Measurements from ENCODE around the gene MRPL53.
"Not testable (repeated sequence)": the region's sequence is repeated elsewhere in the genome, so short reads cannot be mapped to it uniquely, and the experiment has no call there.

MRPL53 gene

DNA sequence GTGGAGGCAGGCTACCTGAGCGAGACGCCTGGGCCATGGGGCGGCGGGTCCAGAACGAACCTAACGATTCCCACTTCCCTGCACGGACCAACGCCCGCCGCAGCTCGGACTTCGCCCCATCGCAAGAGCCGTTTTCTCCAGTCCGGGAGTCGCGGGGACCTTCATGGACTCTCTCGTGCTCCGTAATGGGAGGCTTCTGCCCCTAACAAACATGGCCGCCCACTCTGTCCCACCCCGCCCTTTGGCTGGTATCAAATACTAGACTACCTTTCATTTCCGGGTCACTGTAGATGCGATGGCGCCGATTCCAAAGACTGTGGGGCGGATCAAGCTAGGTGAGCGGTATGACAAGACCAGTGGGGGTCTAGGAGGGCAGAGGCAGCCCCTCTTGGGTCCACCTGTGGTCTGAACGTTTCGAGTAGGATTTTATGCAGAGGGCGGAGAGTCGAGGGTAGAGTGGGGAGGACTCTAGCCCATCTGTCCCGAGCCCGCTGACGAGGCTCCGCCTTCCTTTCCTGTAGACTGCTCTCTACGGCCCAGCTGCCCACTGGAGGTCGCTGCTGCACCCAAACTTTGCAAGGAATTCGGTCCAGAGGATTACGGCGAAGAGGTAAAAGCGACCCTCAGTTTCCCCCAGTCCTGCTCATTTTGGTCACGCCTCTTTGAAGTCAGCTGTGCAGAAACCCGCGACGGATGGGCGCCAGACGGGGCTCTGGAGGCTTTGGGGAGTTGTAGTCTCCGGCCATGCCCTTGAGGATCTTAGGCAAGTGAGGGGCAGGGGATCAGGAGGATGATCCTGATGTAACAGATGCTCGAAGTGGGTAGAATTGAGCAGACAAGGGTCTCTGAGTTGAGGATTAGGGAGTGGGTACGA is 10.6 kb upstream of the MRPL53 start, which contains the start of the genes CCDC142 and TTC31:
CCDC142 (minus strand) TSS at position 198 of the 874 bp plus-strand sequence; CDS start at position 37, 161 bp downstream.
TTC31 (plus strand) TSS at position 281 of the 874 bp plus-strand sequence; CDS start at position 296, 15 bp downstream.
- peak; percentile 84 to 91 for DNase-seq (ENCODE audit: low read depth in 2 of 2)

DNA sequence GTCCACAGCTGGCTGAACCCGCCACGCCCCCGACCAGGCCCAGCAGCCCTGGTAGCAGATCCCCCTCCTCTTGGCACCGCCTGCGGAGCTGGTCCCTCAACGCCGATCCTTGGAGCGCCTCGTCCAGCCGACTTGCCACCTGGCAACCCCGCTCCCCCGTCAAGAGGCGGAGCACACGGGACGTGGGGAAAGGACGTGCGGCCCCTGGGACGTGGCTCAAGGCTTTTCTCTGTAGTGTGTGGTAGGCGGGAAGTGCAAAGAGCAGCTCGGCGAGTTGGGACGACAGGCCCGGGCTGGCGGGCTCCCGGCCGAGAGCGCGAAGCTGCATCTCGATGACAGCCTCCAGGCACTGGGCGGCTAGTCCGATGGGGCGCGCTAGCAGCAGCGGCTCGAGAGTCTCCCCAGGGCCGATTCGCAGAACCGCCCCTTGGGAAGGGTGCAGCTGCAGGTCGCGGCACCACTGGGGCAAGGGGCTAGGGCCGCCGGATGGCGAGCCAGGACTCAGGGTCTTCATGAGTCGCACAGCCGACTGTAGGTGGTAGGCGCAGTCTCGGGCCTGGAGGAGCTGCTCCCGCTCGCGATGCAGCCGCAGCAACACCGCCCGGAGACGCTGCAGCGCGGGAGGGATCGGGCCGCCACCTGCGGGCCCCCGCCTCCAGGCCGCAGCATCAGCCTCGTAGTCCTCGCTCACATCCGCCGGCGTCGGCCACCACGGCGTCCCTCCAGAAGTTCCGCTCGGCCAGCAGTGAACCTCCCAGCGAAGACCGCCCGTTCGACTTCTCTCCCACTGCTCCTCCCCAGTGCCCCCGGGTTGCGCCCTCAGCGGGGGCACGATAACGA is 9.7 kb upstream of the MRPL53 start:
- DNase-seq (ENCODE audit: low read depth in 2 of 2) = peak; percentile 19 to 28

DNA sequence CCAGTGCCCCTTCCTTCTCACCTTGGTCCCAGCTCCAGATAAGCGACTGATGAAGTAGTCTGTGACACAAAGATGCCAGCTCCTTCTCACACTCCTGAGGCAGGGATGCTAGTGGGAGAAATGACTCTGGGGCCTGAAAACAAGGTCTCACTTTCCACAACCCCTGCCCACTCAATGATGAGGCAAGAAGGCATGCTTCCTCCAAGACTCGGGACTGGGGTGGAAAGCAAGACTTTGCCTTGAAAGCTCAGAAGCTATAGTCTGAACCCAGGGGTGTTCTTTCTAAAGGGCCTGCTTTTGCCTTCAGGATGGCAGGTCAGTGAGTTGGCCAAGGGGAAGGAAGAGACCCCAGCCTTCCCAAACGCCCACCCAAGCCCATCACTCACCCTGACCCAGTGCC is 9.0 kb upstream of the MRPL53 start:
- DNase-seq (ENCODE audit: low read depth in 2 of 2) = no peak

DNA sequence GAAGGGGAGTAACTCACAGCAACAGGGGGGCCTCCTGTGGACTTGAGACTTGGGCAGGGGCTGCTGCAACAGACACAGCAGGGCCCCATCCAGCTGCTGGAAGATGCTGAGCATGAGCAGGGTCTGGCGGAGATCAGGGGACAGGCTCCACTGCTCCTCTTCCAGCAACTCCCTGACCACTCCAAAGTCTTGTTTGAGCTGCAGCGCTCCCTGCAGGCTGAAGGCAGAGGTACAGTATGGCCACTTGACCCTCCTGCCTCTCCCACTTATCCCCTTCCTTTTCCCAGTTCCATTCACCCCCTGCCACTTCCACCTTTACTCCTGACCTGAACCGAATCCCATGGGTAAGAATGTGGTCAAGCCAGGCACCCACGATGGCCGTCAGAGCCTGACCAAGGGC is 2.4 kb upstream of the MRPL53 start:
- DNase-seq (ENCODE audit: low read depth in 2 of 2) = no peak

DNA sequence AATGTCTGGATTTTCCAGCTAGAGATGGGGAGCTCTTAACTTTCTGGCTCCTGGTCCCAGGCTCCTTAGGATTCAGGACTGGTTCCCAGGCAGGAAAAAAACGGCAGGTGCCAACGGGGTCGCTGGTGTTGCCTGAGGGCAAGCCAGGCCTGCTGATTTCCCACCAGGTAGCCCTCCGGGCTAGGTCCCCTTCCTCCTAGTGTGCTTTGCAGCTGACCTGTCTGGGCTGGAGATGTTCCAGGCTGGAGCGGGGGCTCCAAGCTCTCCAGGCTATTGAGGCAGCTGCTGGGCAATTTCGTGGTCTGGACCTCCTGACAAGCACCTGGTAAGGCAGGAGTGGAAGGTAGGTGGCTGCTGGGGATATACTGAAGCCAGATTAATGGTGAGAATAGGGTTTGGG is 2.0 kb upstream of the MRPL53 start:
- no peak for DNase-seq (ENCODE audit: low read depth in 2 of 2)

DNA sequence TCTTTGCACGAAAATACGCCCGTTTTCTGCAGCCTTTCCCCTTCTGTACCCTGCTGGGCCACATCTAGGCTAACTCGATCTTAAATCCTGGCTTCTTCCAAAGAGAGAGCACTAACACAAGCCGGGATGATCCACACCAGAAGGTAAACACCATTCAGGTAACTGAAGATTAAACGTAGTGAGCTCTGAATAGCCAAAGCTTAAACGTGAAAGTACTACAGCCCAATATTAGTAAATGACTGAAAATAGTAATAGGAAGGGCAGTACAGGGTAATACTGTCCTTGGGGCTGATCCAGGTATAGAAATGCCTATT is 422 bp upstream of the MRPL53 start:
- no peak for DNase-seq (ENCODE audit: low read depth in 2 of 2)

DNA sequence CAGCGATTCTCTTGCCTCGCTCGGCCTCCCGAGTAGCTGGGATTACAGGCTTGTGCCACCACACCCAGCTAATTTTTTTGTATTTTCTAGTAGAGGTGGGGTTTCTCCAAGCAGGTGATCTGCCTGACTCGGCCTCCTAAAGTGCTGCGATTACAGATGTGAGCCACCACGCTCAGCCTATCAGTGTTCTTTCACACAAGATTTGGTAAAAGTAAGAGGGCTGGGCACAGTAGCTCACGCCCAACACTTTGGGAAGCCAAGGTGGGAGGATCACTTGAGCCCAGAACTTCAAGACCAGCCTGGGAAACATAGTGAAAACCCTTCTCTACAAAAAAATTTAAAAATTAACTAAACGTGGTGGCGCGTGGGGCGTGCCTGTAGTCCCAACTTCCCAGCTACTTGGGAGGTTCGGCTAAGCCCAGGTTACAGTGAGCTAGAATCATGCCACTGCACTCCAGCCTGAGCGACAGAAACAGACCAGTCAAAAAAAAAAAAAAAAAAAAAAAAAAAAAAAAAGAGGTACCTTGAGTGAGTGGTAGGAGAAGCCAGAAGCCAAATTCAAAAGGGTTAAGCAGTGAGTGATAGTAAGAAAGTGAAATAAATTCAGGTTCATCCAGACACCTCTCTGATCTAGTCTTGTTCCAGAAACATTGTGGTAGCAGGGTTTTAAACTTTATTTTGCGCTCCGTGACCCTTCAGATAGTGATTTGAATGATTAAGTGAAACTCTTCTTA is 981 bp downstream of the MRPL53 start:
- no peak for DNase-seq (ENCODE audit: low read depth in 2 of 2)

DNA sequence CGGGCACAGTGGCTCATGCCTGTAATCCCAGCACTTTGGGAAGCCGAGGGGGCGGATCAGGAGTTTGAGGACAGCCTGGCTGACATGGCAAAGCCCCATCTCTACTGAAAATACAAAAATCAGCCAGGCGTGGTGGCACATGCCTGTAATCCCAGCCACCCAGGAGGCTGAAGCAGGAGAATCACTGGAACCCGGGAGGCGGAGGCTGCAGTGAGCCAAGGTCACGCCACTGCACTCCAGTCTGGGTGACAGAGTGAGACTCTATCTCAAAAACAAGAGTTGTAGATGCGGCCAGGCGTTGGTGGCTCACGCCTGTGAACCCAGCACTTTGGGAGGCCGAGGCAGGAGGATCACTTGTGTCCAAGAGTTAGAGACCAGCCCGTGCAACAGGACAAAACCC is 1.7 kb downstream of the MRPL53 start:
- not testable (repeated sequence) for DNase-seq (ENCODE audit: low read depth in 2 of 2)

DNA sequence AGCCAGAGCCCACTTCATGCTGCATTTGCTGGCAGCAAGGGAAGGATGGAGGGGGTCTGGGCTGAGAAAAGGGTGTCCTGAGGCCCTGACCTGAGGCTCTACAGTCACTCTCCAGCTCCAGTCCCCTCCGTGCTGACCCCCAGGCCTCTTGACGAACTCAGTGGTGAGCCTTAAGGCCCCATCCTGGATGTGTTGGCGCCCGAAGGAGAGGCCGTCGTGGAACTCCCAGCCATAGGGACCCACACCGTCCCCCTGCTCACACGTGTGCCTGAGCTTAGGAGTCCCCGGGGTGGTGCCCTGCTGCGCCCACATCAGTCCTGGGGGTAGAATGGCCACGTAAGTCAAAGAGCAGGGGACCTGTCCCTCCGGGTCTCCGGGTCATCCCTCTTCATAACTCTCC is 8.1 kb downstream of the MRPL53 start:
- no peak for DNase-seq (ENCODE audit: low read depth in 2 of 2)

DNA sequence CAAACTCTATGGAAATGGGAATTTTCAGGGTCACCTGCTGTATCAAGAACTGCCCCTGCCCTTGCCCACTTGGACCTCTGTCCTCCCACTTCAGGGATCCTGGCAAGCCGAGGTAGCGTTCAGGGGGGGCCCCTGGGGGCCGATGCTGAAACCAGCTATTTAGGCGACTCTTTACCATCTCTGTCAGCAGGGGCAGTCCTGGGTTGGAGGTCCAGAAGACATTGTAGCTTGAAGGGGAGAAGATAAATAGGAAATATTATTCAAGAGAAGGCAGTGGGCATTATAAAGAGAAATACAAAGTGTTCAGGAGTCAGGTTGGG is 9.7 kb downstream of the MRPL53 start:
- DNase-seq (ENCODE audit: low read depth in 2 of 2) = no peak

DNA sequence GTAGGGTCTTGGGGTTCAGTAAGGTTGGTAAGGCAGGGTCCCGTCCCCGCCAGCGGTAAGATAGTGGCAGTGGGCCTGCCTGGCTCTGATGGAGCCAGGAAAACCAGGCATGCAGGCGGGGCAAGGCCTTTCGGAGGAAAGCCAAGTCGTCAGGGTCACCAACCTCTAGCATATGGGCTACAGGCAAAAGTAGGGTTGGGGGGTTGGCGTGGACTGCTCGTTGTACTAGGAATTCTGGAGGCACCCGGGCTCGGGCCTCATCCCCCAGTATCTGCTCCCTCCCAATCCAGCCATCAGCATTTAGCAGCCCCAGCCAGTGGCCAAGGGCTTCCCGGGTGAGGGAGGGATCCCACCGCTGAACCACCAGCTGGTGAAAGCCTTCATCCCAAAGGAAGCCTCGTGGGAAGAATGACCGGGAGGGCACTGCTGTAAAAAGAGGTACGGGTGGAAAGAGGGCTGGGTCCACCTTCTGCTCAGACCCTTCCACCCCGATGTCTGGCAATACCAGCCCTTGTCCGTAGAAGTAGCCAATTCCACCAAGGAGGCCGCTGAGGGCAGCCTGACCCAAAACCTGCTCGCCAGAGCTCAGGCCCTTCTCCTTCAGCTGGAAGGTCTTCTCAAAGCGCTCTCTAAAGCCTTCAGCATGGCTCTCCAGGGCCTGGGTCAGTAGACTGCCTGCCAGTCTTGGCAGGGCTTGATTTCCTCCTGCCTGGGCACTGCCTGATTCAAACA is 10.3 kb downstream of the MRPL53 start:
- no peak for DNase-seq (ENCODE audit: low read depth in 2 of 2)

DNA sequence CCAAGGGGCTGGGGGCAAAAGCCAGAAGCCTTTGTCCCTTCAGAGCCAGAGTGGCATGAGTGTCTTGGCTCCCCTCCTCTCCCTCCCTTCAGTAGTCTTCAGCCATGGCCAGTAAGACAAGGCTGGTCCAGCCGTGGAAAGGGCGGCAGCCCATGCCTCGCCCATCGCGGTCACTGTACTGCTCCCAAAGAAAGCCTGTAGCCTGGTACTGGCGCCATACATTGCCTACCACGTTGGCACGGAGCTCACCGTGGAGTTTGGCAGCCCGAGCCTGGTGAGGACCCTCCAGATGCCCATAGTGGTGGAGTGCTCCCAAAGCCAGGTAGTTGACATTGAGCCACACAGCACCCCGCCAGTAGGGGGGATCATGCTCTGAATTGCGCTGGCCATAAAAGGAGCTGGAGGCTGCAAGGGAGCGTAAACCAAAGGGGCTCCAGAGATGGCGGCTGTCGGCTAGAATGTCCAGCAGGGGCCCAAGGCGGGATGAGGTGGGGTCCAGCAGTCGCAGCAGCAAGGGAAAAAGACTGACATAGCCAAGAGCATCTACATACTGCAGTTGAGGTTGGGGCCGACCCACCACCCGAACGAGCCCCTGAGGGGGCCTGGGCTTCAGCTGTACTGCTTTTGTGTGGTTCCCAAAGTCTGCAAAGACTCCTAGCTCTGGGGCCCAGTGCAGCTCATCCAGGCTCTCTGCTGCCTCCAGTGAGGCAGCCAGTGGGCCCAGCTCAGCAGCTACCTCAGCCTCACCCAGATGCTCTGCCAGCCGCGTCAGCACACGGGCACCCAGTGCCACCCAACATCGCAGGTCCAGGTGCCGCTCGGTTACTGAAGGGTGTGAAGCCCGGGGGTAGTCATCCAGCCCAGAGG is 11.1 kb downstream of the MRPL53 start:
- no peak for DNase-seq (ENCODE audit: low read depth in 2 of 2)

DNA sequence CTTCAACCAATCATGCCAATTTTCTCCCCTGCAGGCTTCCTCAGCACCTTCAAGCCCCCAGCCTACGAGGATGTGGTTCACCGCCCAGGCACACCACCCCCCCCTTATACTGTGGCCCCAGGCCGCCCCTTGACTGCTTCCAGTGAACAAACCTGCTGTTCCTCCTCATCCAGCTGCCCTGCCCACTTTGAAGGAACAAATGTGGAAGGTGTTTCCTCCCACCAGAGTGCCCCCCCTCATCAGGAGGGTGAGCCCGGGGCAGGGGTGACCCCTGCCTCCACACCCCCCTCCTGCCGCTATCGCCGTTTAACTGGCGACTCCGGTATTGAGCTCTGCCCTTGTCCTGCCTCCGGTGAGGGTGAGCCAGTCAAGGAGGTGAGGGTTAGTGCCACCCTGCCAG is 12.3 kb downstream of the MRPL53 start:
- not testable (repeated sequence) for DNase-seq (ENCODE audit: low read depth in 2 of 2)

DNA sequence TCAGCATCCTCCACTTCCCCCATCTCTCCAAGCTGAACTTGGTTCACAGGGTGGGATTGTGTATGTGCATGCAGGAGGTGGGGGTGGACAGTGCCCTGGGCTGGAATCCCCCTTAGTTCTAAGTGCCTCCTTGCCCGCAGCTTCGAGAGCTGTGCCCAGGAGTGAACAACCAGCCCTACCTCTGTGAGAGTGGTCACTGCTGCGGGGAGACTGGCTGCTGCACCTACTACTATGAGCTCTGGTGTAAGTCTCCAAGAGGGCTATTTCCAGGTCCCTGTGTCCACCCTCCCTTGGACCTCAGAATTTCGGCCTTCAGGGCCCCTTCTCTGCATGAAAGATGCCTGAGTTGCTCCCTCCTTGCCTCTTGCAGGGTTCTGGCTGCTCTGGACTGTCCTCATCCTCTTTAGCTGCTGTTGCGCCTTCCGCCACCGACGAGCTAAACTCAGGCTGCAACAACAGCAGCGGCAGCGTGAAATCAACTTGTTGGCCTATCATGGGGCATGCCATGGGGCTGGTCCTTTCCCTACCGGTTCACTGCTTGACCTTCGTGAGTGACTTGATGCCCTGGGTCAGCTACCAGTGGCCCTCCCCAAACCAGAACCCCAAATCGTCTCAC is 12.9 kb downstream of the MRPL53 start:
- not testable (repeated sequence) for DNase-seq (ENCODE audit: low read depth in 2 of 2)

DNA sequence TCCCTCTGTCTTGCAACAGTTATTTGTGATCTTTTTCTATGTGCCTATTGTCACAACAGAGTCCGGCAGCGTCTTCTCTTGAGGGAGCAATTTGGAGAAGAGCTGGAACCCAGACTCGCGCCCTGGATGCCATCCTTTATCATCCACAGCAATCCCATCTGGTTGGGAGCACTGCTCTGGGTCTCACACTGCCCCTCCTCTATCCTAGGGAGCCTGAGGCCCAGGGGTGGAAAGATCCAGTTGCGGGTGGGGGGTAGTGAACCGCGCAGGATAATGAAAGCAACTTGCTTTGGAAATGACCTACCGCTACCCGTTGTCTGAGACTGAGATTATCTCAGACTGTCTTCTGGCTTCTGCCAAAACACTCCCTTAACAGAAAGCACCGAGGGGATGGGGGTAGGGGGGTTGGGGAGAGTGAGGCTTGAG is 13.5 kb downstream of the MRPL53 start:
- DNase-seq (ENCODE audit: low read depth in 2 of 2) = no peak

DNA sequence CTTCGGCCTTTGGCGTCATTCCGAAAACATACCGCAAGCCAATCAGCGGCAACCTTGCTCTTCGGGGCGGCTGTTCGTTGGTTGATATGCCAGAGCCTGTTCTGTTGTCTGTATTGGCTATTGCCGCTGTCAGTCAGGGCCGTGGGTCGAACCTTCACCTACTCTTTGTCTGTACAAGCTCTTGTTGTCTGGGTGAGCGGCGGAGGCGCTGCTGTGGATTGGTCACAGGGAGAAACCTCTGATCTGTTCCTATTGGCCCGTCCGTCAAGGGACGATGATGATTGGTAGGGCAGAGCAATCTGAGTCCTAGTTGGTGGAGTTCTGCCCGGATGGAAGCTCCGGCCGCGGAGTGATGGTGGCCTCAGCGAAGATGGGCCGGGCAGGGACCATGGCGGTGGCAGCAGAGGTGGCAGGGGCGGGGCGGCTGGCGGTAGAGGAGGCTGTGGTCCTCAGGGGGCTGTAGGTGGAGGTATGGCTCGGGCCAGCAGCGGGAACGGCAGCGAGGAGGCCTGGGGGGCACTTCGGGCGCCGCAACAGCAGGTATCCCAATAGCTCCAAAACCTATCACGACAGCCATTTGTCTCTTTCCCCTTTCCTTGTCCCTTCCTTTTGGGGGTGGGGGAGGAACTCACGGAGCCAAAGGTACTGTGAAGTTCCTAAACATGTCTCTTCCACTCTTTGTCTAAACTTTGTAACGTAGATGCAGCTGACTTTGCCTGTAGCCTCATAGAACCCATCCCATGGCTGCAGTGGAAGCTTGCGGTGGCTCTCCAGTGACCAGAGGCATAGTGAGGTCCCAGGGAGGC is 14.1 kb downstream of the MRPL53 start, which contains the start of gene WBP1:
WBP1 (plus strand) TSS at position 307 of the 806 bp plus-strand sequence; CDS start at position 472, 165 bp downstream.
- peak; percentile 97 to 100 for DNase-seq (ENCODE audit: low read depth in 2 of 2)

DNA sequence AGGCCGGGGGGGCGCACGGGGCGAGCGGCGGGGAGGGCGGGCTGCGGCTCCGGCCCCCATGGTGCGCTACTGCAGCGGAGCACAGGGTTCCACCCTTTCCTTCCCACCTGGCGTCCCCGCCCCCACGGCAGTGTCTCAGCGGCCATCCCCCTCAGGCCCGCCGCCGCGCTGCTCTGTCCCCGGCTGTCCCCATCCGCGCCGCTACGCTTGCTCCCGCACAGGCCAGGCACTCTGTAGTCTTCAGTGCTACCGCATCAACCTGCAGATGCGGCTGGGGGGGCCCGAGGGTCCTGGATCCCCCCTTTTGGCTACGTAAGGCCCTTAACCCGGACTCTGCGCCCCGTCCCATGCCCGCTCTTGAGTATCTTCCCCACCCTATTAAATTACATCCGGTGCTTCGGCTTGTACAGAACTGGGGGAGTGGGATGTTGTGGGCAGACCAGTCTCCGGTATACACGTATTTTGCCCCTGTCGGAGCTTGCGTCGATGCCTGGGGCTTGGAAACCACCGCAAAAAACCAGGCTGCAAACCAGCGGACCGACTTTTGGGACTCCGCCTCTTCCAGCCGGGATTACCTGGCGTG is 14.8 kb downstream of the MRPL53 start:
- peak; percentile 70 to 76 for DNase-seq (ENCODE audit: low read depth in 2 of 2)

DNA sequence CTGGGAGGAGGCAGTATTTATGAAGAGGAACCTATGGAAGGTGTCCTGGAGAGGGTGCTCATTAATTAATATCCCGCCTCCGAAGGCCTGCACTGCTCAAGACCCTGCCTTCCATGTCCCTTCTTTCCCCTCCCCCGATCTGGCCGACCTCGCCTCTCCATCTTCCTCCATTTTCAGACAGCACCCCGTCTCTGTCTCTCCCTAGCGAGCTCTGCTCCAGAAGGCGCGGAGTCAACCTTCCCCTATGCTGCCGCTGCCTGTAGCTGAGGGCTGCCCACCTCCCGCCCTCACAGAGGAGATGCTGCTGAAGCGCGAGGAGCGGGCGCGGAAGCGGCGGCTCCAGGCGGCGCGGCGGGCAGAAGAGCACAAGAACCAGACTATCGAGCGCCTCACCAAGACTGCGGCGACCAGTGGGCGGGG is 15.3 kb downstream of the MRPL53 start:
- no peak for DNase-seq (ENCODE audit: low read depth in 2 of 2)

Measured in stimulated activated CD8-positive, alpha-beta memory T cell treated with anti-CD3 and anti-CD28 coated beads, Interleukin-15, amount 100 ng/mL, for 4 hours (primary cell).